GM12878 (cell line): Measurements from ENCODE around the gene SP110. TPM values are rescaled to one million over a fixed set of nuclear protein-coding genes. Genes with fewer than 3 reads are reported as not detected.
"Not testable (repeated sequence)": the region's sequence is repeated elsewhere in the genome, so short reads cannot be mapped to it uniquely, and the experiment has no call there.

Experiments used
- ATAC-seq: fragments of 200-7000 bp; cut with Tn5 transposase; 3 replicates; pipeline ENCODE4 v1.9.1; 2020; ENCODE audit warnings: mild to moderate bottlenecking, moderate library complexity
- BruUV-seq: library from RNA; stranded (reverse); fragments of 400-500 nt; replicated peaks from 2 replicates; lab custom pipeline; 2021; lab: Mats Ljungman, UMichigan
- CTCF ChIA-PET: fragments of 300-600 bp; sonication (Branson Sonifier 250); formaldehyde crosslinking; extraction: SDS; loops from one replicate; lab custom pipeline; 2021; ENCODE audit warnings: inconsistent platforms; lab: Yijun Ruan, JAX
- POLR2A ChIA-PET: fragments of 350-600 bp; formaldehyde crosslinking; extraction: SDS; loops from one replicate; lab custom pipeline; 2021; ENCODE audit warnings: inconsistent platforms; lab: Charles Lee
- RAD21 ChIA-PET: fragments of 300-600 bp; sonication (Branson Sonifier 250); formaldehyde crosslinking; loops from one replicate; lab custom pipeline; 2023; ENCODE audit warnings: antibody characterized with exemption; ENCODE audit not compliant: unreplicated experiment; lab: Charles Lee
- SMC1A ChIA-PET: fragments of 300-600 bp; sonication (Branson Sonifier 250); formaldehyde crosslinking; loops from one replicate; lab custom pipeline; 2023; ENCODE audit not compliant: unreplicated experiment, uncharacterized antibody; lab: Charles Lee
- DNase-seq: peaks from one replicate; pipeline ENCODE4 v3.0.0-alpha.2; 2011; ENCODE audit warnings: low read depth, low spot score
- FAIRE-seq: peaks from 3 replicates; lab custom pipeline; 2011; peaks lifted over from hg19 to GRCh38; lab: Jason Lieb, UNC
- H2AFZ ChIP-seq: 2 replicates; pipeline ENCODE4 v1.6.0; 2011; ENCODE audit warnings: low read depth, low read length, control low read depth; ENCODE audit not compliant: control insufficient read depth
- H3K27ac ChIP-seq: 2 replicates; pipeline ENCODE4 v1.5.1; 2011; ENCODE audit warnings: control low read depth; ENCODE audit not compliant: control insufficient read depth, insufficient read depth
- H3K27me3 ChIP-seq, 2 experiments: replicated peaks in 1 of 2; 2 replicates each; pipeline versions ENCODE4 v1.6.0 to v1.6.1; 2011; ENCODE audit warnings: low read length in 1 of 2; ENCODE audit not compliant: control insufficient read depth in 2 of 2, insufficient read depth in 2 of 2
- H3K36me3 ChIP-seq, 2 experiments: 2 replicates each; pipeline ENCODE4 v1.5.1; 2011; ENCODE audit warnings: low read length in 1 of 2; ENCODE audit not compliant: control insufficient read depth in 2 of 2, insufficient read depth in 2 of 2
- H3K4me1 ChIP-seq: 2 replicates; pipeline ENCODE4 v1.6.1; 2011; ENCODE audit warnings: mild to moderate bottlenecking, low read length, moderate library complexity, mixed read lengths; ENCODE audit not compliant: control insufficient read depth, insufficient read depth
- H3K4me2 ChIP-seq: 2 replicates; pipeline ENCODE4 v1.6.0; 2011; ENCODE audit warnings: control low read depth; ENCODE audit not compliant: control insufficient read depth, insufficient read depth
- H3K4me3 ChIP-seq: fragments of 200-600 bp; sonication (generic); 2 replicates; pipeline ENCODE4 v1.5.1; 2016
- H3K79me2 ChIP-seq: 2 replicates; pipeline ENCODE4 v1.6.0; 2011; ENCODE audit warnings: low read length; ENCODE audit not compliant: control insufficient read depth, insufficient read depth
- H3K9ac ChIP-seq: 2 replicates; pipeline ENCODE4 v1.8.0; 2011; ENCODE audit warnings: low read length, control low read depth, mixed read lengths; ENCODE audit not compliant: control insufficient read depth, insufficient read depth
- H3K9me3 ChIP-seq: replicated peaks from 3 replicates; pipeline ENCODE4 v1.5.1; 2011; ENCODE audit warnings: mild to moderate bottlenecking, low read length; ENCODE audit not compliant: control insufficient read depth, insufficient read depth
- H4K20me1 ChIP-seq: 2 replicates; pipeline ENCODE4 v1.6.0; 2011; ENCODE audit not compliant: control insufficient read depth, insufficient read depth
- WGBS: methylation state at CpG from one replicate; pipeline ENCODE4 v1.1.6; 2016; ENCODE audit warnings: low lambda C conversion rate; ENCODE audit not compliant: insufficient replicate concordance, insufficient coverage; ENCODE audit errors: missing lambda C conversion rate; 5-methylcytosine and 5-hydroxymethylcytosine counted together
- in situ Hi-C: fragments of 300-500 bp; cut with MboI; formaldehyde crosslinking; loops from 9 replicates; pipeline ENCODE4 v1.14.3; 2018; ENCODE audit warnings: mixed read lengths
- intact Hi-C: fragments of 100-400 bp; cut with micrococcal nuclease; formaldehyde crosslinking; loops from one replicate; pipeline ENCODE4 v1.14.2; 2022; ENCODE audit not compliant: unreplicated experiment
- polyA plus RNA-seq, 11 experiments: library from polyadenylated mRNA; depleted of rRNA in 4 of 11; unstranded in 6 of 11; stranded (reverse) in 5 of 11; fragments of >200 nt; fragmentation: Nextera tagmentation in 4 of 11; fragmentation: Illumina TruSeq in 1 of 11; extraction: Ambion mirVana in 4 of 11; extraction: Trizol in 1 of 11; gene quantifications; 1 replicate in 1 of 11; 2 replicates in 10 of 11; pipeline versions ENCODE4 v1.2.1 to v1.2.3, GENCODE V29; 2011 to 2016; ENCODE audit warnings: inconsistent platforms in 2 of 11, missing spikeins in 2 of 11, low read depth in 1 of 11
- total RNA-seq, 4 experiments: library from RNA; depleted of rRNA in 3 of 4; stranded (reverse); fragments of >200 nt in 3 of 4; fragmentation: Illumina TruSeq in 1 of 4; extraction: Trizol in 1 of 4; gene quantifications; 2 replicates each; pipeline versions ENCODE4 v1.2.1 to v1.2.3, GENCODE V29; 2013 to 2021

The SP110 gene
- total and polyA plus RNA-seq, 10 of the 15 experiments (the other 5 are each of a cell fraction or from before 2014, with no cell fraction given), result 81.2 to 149 (median 100) TPM

- H2AFZ ChIP-seq, DNase-seq, CTCF ChIA-PET, H3K9ac ChIP-seq, H3K79me2 ChIP-seq, FAIRE-seq, H3K4me2 ChIP-seq, in situ Hi-C loops, RAD21 ChIA-PET, intact Hi-C loops, H3K9me3 ChIP-seq, H3K27me3 ChIP-seq, H4K20me1 ChIP-seq, BruUV-seq, POLR2A ChIA-PET, H3K4me3 ChIP-seq, H3K36me3 ChIP-seq, H3K27ac ChIP-seq, H3K4me1 ChIP-seq, ATAC-seq: not testable (repeated sequence)
- 96% methylated on average over 1 of the region's 1 CpG for WGBS
- SMC1A ChIA-PET, result interaction anchor here (1.5 kb wide), 1 partner anchor 40 kb away, joined by 3 read pairs; no protein-coding TSS in a partner anchor
Measured at GRCh38 chr2:230119827-230120226, 100.0 kb downstream of the SP110 start.

Other genes with a start within 250 kb of the SP110 start
- 4.5 and 5.9 TPM in 2 replicates for gene SLC16A14, start 151.1 kb downstream of the SP110 start, total RNA-seq (2014; rRNA removed)
- gene SLC16A14, start 151.1 kb downstream of the SP110 start, total RNA-seq (2014; rRNA removed; fragmentation: Illumina TruSeq; extraction: Trizol), result 3.6 and 4.2 TPM in 2 replicates
- 5.6 and 6.4 TPM in 2 replicates for gene SLC16A14, start 151.1 kb downstream of the SP110 start, total RNA-seq (2021)
- not detected in 2 replicates for gene SLC16A14, start 151.1 kb downstream of the SP110 start, polyA plus RNA-seq (2011; rRNA removed)
- gene SLC16A14, start 151.1 kb downstream of the SP110 start, polyA plus RNA-seq (2014; fragmentation: Illumina TruSeq; extraction: Trizol), result 3.9 and 4.1 TPM in 2 replicates
- gene SLC16A14, start 151.1 kb downstream of the SP110 start, polyA plus RNA-seq (2014; fragmentation: Nextera tagmentation; extraction: Ambion mirVana), result 1 to 10 TPM in 1 of 2 experiments, under 1 TPM in 1; 0.87 to 1.6 TPM
- 2.9 and 5.0 TPM in 2 replicates for gene SLC16A14, start 151.1 kb downstream of the SP110 start, polyA plus RNA-seq (2014; rRNA removed)
- 1 to 10 TPM; 3.9 to 4.6 TPM for gene SLC16A14, start 151.1 kb downstream of the SP110 start, polyA plus RNA-seq (2016; fragmentation: Nextera tagmentation; extraction: Ambion mirVana)
- 87.0 and 101 TPM in 2 replicates for gene SP140, start 5.8 kb upstream of the SP110 start, total RNA-seq (2014; rRNA removed)
- gene SP140, start 5.8 kb upstream of the SP110 start, total RNA-seq (2014; rRNA removed; fragmentation: Illumina TruSeq; extraction: Trizol), result 141 and 154 TPM in 2 replicates
- gene SP140, start 5.8 kb upstream of the SP110 start, total RNA-seq (2021), result 106 and 113 TPM in 2 replicates
- gene SP140, start 5.8 kb upstream of the SP110 start, polyA plus RNA-seq (2011; rRNA removed), result 159 and 164 TPM in 2 replicates
- gene SP140, start 5.8 kb upstream of the SP110 start, polyA plus RNA-seq (2014; fragmentation: Illumina TruSeq; extraction: Trizol), result 120 and 143 TPM in 2 replicates
- gene SP140, start 5.8 kb upstream of the SP110 start, polyA plus RNA-seq (2014; fragmentation: Nextera tagmentation; extraction: Ambion mirVana), result 10 to 100 TPM; 61.7 to 93.9 TPM
- gene SP140, start 5.8 kb upstream of the SP110 start, polyA plus RNA-seq (2014; rRNA removed), result 76.1 and 87.2 TPM in 2 replicates
- gene SP140, start 5.8 kb upstream of the SP110 start, polyA plus RNA-seq (2016; fragmentation: Nextera tagmentation; extraction: Ambion mirVana), result 10 to 100 TPM; 85.4 to 87.5 TPM
- gene SP140L, start 107.2 kb upstream of the SP110 start, total RNA-seq (2014; rRNA removed), result 12.5 and 13.3 TPM in 2 replicates
- gene SP140L, start 107.2 kb upstream of the SP110 start, total RNA-seq (2014; rRNA removed; fragmentation: Illumina TruSeq; extraction: Trizol), result 21.1 and 21.4 TPM in 2 replicates
- 17.3 and 18.5 TPM in 2 replicates for gene SP140L, start 107.2 kb upstream of the SP110 start, total RNA-seq (2021)
- 25.6 and 33.0 TPM in 2 replicates for gene SP140L, start 107.2 kb upstream of the SP110 start, polyA plus RNA-seq (2011; rRNA removed)
- 28.6 and 28.7 TPM in 2 replicates for gene SP140L, start 107.2 kb upstream of the SP110 start, polyA plus RNA-seq (2014; fragmentation: Illumina TruSeq; extraction: Trizol)
- 1 to 10 TPM; 4.7 to 6.1 TPM for gene SP140L, start 107.2 kb upstream of the SP110 start, polyA plus RNA-seq (2014; fragmentation: Nextera tagmentation; extraction: Ambion mirVana)
- 17.0 and 18.3 TPM in 2 replicates for gene SP140L, start 107.2 kb upstream of the SP110 start, polyA plus RNA-seq (2014; rRNA removed)
- gene SP140L, start 107.2 kb upstream of the SP110 start, polyA plus RNA-seq (2016; fragmentation: Nextera tagmentation; extraction: Ambion mirVana), result 10 to 100 TPM; 10.4 to 12.9 TPM
- 175 and 191 TPM in 2 replicates for gene SP100, start 196.2 kb upstream of the SP110 start, total RNA-seq (2014; rRNA removed)
- 226 and 237 TPM in 2 replicates for gene SP100, start 196.2 kb upstream of the SP110 start, total RNA-seq (2014; rRNA removed; fragmentation: Illumina TruSeq; extraction: Trizol)
- gene SP100, start 196.2 kb upstream of the SP110 start, total RNA-seq (2021), result 166 and 172 TPM in 2 replicates
- gene SP100, start 196.2 kb upstream of the SP110 start, polyA plus RNA-seq (2011; rRNA removed), result 239 and 341 TPM in 2 replicates
- 215 and 267 TPM in 2 replicates for gene SP100, start 196.2 kb upstream of the SP110 start, polyA plus RNA-seq (2014; fragmentation: Illumina TruSeq; extraction: Trizol)
- gene SP100, start 196.2 kb upstream of the SP110 start, polyA plus RNA-seq (2014; fragmentation: Nextera tagmentation; extraction: Ambion mirVana), result 100 to 1,000 TPM; 109 to 154 TPM
- 172 and 174 TPM in 2 replicates for gene SP100, start 196.2 kb upstream of the SP110 start, polyA plus RNA-seq (2014; rRNA removed)
- gene SP100, start 196.2 kb upstream of the SP110 start, polyA plus RNA-seq (2016; fragmentation: Nextera tagmentation; extraction: Ambion mirVana), result 100 to 1,000 TPM; 185 to 188 TPM